NCI-H2171 treated with DMSO at 0.1 percent for 48 hours (cell line): ENCODE data around the gene AHRR.
A peak's percentile ranks its signal among the peaks of the same experiment; 100 is the strongest.

ENCODE experiments used
- DNase-seq: peaks from one replicate; lab custom pipeline; 2025; lab: John Stamatoyannopoulos, UW

The AHRR gene

DNA sequence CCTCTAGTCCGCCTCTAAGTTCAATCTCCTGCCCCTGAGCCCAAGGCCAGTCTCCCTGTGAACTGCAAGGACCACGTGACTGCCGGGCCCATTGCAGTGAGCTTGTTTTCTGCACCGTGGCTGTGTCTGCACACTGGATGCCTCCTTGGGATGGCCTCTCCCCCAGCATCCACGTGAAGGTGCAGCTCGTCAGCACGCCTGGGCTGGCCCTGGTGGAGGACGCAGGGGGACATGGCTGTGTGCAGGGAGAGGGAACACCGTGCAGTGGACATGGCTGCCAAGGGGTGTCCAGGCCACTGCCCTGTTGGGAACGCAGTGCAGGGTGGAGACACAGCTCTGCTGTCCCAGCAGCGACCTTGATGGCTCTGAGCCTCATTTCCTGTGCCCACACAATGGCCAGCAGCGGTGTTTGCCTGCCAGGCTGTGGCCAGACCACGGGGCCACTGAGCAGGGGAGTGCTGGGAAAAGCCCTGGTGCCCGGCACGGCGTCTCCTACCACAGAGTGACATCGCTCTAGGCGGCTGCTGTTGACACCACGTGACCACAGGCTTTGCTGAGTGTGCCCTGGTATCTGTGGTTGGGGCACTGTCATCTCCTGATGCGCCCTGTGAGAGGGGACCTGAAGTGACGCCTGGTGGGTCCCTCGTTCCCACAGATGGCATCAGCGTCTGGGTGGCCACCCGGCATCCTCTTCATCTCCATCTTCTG, 94.6 kb downstream of the AHRR start:
- no peak for DNase-seq

- DNase-seq = no peak
These were observed 95.1 kb downstream of the AHRR start for GRCh38 chr5:416636-416960.

- DNase-seq = no peak
These were observed 96.0 kb downstream of the AHRR start for GRCh38 chr5:417301-418161.

- peak; percentile 21 for DNase-seq
These were observed 96.9 kb downstream of the AHRR start for GRCh38 chr5:418162-419121.

GRCh38 chr5:419970-420369, 98.5 kb downstream of the AHRR start:
- no peak for DNase-seq

DNA sequence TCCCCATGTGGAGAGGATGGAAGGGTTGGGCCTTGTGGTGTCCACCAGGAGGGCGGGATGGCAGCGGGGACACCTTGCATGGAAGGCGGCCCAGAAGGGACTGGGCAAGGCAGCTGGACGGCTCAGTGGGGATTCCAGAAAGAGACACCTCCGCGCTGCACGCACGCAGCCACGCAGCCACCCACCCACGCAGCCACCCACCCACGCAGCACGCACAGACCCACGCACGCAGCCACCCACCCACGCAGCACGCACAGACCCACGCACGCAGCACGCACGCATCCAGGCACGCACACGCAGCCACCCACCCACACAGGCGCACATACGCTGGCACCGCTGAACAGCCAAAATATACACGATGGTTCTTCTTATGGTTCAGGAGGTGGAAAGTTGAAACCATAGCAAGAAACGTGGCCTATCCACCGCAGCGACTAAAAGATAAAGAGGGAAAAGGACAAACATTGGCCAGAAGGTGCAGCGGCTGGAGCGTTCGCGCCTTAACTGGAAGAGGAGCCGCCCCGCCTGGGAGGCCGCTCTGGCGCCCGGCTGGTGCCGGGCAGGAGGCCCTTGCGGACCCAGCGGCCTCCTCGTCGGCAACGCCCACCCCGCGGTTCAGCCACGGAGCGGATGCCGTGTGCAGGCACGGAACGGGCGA, 99.2 kb downstream of the AHRR start:
- DNase-seq = no peak

DNA sequence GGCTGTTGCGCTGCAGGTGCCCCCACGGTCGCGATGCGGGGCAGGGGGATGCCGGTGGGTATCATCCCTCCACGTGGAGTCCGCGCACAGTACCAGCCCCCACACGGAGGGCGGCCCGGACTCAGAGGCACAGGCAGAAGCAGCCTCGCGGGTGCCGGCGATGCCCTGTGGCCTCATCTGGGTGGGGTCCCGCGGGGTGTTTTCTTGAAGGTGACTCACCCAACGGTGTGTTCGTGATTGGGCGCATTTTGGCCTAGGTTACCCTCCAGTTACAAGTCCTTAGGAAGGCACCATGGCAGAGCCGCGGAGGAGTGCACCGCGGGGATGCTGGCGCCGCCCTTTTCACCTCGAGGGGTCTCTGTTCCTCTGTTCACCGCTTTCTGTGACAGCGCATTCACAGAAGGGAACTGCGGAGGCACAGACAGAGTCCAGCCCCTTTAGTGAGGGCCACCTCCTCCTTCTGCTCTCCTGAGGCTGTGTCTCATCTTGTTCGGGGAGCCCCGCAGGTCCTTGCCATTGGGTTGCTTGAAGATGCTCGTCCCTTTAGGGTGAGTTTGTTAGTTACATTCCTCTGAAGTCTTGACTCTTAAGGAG, 99.9 kb downstream of the AHRR start:
- DNase-seq = no peak

DNA sequence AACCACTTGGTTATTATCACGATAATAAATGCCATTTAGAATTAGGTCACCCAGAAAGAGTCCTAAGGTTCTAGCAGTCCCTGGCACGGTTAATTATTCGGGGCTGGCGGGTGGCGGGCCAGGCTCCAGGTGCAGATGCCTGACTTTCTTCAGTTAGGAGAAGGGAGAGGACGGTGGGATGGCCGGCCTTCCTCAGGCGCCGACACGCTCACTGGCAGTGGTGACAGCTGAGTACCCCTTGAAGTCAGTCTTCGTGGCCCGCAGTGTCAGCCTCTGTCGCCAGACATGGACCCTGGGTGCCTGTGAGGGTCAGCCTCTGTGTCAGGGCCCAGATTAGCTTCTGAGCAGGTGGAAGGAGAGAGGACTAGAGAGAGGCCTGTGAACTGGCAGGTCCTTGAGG, 100.4 kb downstream of the AHRR start:
- DNase-seq = no peak

- no peak for DNase-seq
These were observed 101.1 kb downstream of the AHRR start for GRCh38 chr5:422323-423232.

- no peak for DNase-seq
These were observed 101.7 kb downstream of the AHRR start for GRCh38 chr5:423233-423565.

DNA sequence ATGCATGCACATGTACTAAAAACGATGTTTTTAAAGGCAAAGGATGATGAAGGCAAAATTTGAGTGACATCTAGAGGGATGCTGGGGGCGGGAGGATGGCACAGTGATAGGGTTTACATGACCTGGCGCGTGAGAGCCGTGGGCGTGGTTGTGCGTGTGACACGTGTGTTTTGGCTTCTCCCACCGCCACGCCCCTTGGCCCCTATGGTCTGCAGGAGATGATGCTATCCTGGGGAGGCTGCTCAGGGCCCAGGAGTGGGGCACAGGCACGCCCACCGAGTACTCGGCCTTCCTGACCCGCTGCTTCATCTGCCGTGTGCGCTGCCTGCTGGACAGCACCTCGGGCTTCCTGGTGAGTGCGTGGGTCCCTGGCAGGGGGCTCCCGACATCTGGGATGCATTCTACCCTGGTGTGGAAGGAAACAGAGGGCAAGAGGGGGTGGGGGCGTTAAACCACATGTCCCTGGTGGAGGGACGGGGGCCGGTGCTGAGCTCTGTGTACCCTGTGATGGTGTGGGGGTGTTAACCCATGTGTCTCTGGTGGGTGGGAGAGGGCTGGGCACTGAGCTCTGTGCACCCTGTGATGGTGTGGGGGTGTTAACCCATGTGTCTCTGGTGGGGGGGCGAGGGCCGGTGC, 102.2 kb downstream of the AHRR start:
- no peak for DNase-seq

DNA sequence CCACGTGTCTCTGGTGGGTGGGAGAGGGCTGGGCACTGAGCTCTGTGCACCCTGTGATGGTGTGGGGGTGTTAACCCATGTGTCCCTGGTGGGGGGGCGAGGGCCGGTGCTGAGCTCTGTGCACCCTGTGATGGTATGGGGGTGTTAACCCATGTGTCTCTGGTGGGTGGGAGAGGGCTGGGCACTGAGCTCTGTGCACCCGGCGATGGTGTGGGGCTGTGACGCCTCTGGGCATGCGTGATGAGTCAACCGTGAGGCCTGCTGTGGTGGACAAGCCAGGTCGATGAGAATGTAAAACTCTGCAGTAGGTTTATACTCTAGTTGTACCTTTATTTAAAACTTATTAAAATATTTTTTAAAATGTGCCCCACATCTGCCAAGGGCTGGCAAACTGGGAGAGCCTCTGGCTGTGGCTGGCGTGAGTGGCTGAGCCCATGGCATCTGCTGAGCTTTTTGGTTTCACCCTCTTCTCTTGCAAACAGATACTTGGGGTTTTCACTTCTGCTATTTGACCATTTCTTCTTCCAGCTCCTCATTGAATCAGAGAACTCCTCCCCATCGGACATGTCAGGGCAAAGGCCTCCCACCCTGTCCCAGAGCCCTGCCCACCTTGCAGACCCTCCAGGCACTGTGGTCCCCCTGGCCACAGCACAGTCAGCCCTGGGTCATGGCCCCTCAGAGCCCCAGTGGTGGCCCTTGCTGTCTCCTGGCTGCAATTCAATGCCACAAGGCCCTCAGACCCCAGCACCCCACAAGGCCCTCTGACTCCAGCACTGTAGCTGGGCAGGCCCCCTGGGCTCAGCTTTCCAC, 103.0 kb downstream of the AHRR start:
- DNase-seq = no peak

GRCh38 chr5:425714-426113, 104.2 kb downstream of the AHRR start:
- peak; percentile 45 for DNase-seq

DNA sequence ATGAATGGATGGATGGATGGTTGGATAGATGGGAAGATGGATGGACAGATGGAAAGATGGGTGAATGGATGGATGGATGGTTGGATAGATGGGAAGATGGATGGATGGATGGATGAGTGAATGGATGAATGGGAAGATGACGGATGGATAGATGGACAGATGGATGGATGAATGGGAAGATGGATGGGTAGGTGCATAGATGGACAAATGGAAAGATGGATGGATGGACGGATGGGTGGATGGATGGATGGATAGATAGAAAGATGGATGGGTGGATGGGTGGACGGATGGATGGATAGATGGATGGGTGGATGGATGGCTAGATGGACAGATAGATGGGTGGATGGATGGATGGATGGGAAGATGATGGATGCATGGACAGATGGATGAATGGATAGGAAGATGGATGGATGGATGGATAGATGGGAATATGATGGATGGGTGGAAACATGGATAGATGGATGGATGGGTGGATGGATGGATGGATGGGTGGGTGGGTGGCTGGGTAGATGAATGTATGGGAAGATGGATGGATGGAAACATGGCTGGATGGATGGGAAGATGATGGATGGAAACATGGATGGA, 105.0 kb downstream of the AHRR start:
- no peak for DNase-seq

DNA sequence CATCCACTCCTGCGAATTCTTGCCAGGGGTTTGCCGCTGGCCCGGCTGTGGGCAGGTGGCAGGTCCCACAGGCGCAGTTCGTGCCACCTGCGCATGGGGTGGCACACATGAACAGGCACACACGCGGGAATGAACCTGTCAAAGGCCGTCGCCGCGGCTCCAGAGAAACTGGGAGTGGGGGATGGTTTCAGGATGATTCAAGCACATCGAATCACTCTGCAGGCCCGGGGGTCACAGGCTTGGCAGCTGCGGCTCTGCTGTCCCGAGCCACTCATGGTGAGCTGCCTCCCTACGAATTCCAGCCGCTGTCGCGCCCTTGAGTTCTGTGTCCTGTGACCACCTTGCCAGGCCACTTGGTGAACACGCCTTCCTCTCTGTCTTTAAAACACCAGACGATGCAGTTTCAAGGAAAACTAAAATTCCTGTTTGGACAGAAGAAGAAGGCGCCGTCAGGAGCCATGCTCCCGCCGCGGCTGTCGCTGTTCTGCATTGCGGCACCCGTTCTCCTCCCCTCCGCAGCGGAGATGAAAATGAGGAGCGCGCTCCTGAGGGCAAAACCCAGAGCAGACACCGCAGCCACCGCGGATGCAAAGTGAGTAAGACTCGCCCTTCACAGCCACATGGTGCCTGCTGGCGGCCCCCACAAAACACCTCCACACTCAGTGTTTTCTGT, 106.0 kb downstream of the AHRR start:
- no peak for DNase-seq

- no peak for DNase-seq
These were observed 106.7 kb downstream of the AHRR start for GRCh38 chr5:428219-428618.

GRCh38 chr5:428754-429452, 107.4 kb downstream of the AHRR start:
- DNase-seq = no peak
